ENCODE measurements around the gene YOD1. TPM values are rescaled to one million over a fixed set of nuclear protein-coding genes. Genes with fewer than 3 reads are reported as not detected.

The YOD1 gene
- total and polyA plus RNA-seq, 2 of the 13 experiments (the other 11 are each of a cell fraction or from before 2014, with no cell fraction given), result 3.4 to 9.1 TPM

DNA sequence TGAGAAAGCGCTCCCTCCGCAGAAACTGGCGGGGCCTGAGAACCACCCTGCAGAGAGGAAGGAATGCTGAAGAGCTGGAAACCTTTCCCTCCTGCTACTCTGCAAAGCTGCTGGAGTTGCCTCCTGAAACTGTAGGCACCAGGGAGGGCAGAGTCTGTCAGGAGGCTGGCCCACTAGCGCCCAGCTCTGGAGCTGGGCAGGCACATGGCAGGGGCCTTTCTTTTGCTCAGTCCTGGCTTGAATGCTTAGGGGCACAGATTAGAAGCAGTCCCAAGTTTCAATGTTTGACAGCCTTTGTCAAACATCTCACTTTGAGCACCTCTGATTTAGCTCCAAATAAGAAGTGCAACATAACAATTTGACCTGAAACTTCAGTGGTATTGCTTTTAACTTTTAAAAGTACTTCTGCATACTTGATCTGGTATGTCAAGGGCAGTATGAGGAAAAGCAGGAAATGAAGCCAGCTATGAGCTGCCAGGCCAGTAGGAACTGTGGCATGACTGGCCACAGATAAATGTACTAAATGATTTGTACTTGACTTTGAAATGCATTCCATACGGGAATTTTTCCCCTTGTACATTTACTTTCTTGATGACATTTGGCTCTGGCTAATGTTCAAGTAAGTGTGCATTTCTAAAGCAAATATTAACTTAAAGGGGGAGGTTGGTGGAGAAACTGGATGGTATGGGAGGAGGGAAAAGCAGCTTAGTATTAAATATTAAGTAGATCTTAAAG is 25.7 kb downstream of the YOD1 start (continued):
- TF ChIP-seq, protein P1, sequence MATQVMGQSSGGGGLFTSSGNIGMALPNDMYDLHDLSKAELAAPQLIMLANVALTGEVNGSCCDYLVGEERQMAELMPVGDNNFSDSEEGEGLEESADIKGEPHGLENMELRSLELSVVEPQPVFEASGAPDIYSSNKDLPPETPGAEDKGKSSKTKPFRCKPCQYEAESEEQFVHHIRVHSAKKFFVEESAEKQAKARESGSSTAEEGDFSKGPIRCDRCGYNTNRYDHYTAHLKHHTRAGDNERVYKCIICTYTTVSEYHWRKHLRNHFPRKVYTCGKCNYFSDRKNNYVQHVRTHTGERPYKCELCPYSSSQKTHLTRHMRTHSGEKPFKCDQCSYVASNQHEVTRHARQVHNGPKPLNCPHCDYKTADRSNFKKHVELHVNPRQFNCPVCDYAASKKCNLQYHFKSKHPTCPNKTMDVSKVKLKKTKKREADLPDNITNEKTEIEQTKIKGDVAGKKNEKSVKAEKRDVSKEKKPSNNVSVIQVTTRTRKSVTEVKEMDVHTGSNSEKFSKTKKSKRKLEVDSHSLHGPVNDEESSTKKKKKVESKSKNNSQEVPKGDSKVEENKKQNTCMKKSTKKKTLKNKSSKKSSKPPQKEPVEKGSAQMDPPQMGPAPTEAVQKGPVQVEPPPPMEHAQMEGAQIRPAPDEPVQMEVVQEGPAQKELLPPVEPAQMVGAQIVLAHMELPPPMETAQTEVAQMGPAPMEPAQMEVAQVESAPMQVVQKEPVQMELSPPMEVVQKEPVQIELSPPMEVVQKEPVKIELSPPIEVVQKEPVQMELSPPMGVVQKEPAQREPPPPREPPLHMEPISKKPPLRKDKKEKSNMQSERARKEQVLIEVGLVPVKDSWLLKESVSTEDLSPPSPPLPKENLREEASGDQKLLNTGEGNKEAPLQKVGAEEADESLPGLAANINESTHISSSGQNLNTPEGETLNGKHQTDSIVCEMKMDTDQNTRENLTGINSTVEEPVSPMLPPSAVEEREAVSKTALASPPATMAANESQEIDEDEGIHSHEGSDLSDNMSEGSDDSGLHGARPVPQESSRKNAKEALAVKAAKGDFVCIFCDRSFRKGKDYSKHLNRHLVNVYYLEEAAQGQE (IDR thresholded peaks at IDR 0.05; ENCODE audit: borderline replicate concordance in 1 of 2, low read depth in 1 of 2, low read length in 2 of 2), result peak in 1 of 2 experiments; percentile 38; a peak in 1 of 4 replicates
- TF ChIP-seq, protein P2, sequence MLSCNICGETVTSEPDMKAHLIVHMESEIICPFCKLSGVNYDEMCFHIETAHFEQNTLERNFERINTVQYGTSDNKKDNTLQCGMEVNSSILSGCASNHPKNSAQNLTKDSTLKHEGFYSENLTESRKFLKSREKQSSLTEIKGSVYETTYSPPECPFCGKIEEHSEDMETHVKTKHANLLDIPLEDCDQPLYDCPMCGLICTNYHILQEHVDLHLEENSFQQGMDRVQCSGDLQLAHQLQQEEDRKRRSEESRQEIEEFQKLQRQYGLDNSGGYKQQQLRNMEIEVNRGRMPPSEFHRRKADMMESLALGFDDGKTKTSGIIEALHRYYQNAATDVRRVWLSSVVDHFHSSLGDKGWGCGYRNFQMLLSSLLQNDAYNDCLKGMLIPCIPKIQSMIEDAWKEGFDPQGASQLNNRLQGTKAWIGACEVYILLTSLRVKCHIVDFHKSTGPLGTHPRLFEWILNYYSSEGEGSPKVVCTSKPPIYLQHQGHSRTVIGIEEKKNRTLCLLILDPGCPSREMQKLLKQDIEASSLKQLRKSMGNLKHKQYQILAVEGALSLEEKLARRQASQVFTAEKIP (CRISPR knock-in tag; IDR thresholded peaks at IDR 0.05; ENCODE audit: borderline replicate concordance), result no peak
- TF ChIP-seq SOX13 (IDR thresholded peaks at IDR 0.05) (no peak), SOX13 (CRISPR knock-in tag; conservative IDR thresholded peaks at IDR 0.05 in 1 of 2, IDR thresholded peaks at IDR 0.05 in 1 of 2) (peak in 1 of 2 experiments; percentile 85; a peak in 2 of 4 replicates), MED1 (CRISPR knock-in tag; IDR thresholded peaks at IDR 0.05) (peak; percentile 63; the same call in 1 of the 2 replicates), ZNF678 (CRISPR knock-in tag; IDR thresholded peaks at IDR 0.05) (no peak), ZNF333 (CRISPR knock-in tag; IDR thresholded peaks at IDR 0.05; ENCODE audit: borderline replicate concordance) (no peak), NAIF1 (CRISPR knock-in tag; IDR thresholded peaks at IDR 0.05; ENCODE audit: borderline replicate concordance) (no peak), ZFP62 (CRISPR knock-in tag; IDR thresholded peaks at IDR 0.05) (no peak), MBD4 (IDR thresholded peaks at IDR 0.05; ENCODE audit: borderline replicate concordance, low read length) (peak; percentile 44; the same call in 1 of the 2 replicates), TAF15 (IDR thresholded peaks at IDR 0.05; ENCODE audit: low read depth, low read length, poor library complexity, severe bottlenecking) (no peak), SIN3B (IDR thresholded peaks at IDR 0.05; ENCODE audit: low read length) (no peak), ZNF354B (CRISPR knock-in tag; IDR thresholded peaks at IDR 0.05) (no peak), CBX2 (IDR thresholded peaks at IDR 0.05; ENCODE audit: low read depth, low read length) (no peak), CBX2 (CRISPR knock-in tag; IDR thresholded peaks at IDR 0.05; ENCODE audit: low read depth) (no peak), ZSCAN30 (CRISPR knock-in tag; IDR thresholded peaks at IDR 0.05) (no peak), ZNF350 (CRISPR knock-in tag; IDR thresholded peaks at IDR 0.05; ENCODE audit: borderline replicate concordance, low read depth) (no peak), ZNF619 (CRISPR knock-in tag; IDR thresholded peaks at IDR 0.05) (no peak), SALL2 (CRISPR knock-in tag; IDR thresholded peaks at IDR 0.05) (no peak)
- TF ChIP-seq, protein P3, sequence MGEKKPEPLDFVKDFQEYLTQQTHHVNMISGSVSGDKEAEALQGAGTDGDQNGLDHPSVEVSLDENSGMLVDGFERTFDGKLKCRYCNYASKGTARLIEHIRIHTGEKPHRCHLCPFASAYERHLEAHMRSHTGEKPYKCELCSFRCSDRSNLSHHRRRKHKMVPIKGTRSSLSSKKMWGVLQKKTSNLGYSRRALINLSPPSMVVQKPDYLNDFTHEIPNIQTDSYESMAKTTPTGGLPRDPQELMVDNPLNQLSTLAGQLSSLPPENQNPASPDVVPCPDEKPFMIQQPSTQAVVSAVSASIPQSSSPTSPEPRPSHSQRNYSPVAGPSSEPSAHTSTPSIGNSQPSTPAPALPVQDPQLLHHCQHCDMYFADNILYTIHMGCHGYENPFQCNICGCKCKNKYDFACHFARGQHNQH (CRISPR knock-in tag; IDR thresholded peaks at IDR 0.05), result 0 out of 2 replicates have a peak, but pooled peaks have one; percentile 37
- TF ChIP-seq, protein P4, sequence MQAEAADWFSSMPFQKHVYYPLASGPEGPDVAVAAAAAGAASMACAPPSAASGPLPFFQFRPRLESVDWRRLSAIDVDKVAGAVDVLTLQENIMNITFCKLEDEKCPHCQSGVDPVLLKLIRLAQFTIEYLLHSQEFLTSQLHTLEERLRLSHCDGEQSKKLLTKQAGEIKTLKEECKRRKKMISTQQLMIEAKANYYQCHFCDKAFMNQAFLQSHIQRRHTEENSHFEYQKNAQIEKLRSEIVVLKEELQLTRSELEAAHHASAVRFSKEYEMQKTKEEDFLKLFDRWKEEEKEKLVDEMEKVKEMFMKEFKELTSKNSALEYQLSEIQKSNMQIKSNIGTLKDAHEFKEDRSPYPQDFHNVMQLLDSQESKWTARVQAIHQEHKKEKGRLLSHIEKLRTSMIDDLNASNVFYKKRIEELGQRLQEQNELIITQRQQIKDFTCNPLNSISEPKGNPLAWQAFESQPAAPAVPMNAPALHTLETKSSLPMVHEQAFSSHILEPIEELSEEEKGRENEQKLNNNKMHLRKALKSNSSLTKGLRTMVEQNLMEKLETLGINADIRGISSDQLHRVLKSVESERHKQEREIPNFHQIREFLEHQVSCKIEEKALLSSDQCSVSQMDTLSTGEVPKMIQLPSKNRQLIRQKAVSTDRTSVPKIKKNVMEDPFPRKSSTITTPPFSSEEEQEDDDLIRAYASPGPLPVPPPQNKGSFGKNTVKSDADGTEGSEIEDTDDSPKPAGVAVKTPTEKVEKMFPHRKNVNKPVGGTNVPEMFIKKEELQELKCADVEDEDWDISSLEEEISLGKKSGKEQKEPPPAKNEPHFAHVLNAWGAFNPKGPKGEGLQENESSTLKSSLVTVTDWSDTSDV (CRISPR knock-in tag; IDR thresholded peaks at IDR 0.05), result no peak
